Measurements from ENCODE around the gene NAALADL2.

GRCh38 chr3:175246234-175246633 is 387.1 kb downstream of the NAALADL2 start:
- TF ChIP-seq CTCF (IDR thresholded peaks at IDR 0.05) (no peak), ZFX (IDR thresholded peaks at IDR 0.05; ENCODE audit: borderline replicate concordance) (no peak)
